Activated naive CD4-positive, alpha-beta T cell treated with anti-CD3 and anti-CD28 coated beads, Interleukin-2, amount 10 ng/mL, durations not matched to agents 7 days and 5 days (primary cell): ENCODE results near the gene VIT.

Experiments
- CTCF ChIA-PET: fragments of 350-600 bp; sonication (Branson Sonifier 250); formaldehyde crosslinking; loops from one replicate; lab custom pipeline; 2021; ENCODE audit warnings: antibody characterized with exemption; lab: Charles Lee
- DNase-seq: peaks from one replicate; pipeline ENCODE4 v3.0.0-alpha.2; 2020
- H3K27ac Mint-ChIP-seq: one replicate; pipeline ENCODE4 v1.8.0; 2021; ENCODE audit warnings: mild to moderate bottlenecking, moderate library complexity, mixed read lengths
- H3K27me3 Mint-ChIP-seq: one replicate; pipeline ENCODE4 v1.8.0; 2021; ENCODE audit warnings: mild to moderate bottlenecking, mixed read lengths
- H3K36me3 Mint-ChIP-seq: one replicate; pipeline ENCODE4 v1.8.0; 2021; ENCODE audit warnings: mixed read lengths
- H3K4me1 Mint-ChIP-seq: one replicate; pipeline ENCODE4 v1.8.0; 2021; ENCODE audit warnings: mixed read lengths
- H3K4me3 Mint-ChIP-seq: one replicate; pipeline ENCODE4 v1.8.0; 2021; ENCODE audit warnings: mild to moderate bottlenecking, moderate library complexity, mixed read lengths
- H3K9me3 Mint-ChIP-seq: one replicate; pipeline ENCODE4 v1.8.0; 2021; ENCODE audit warnings: mixed read lengths

The VIT gene

GRCh38 chr2:36779462-36779861 lies 83.0 kb downstream of the VIT start:
- Mint-ChIP-seq H3K27ac (no peak overlapping the region), H3K9me3 (no peaks in the 10 kb centered on the region), H3K4me3 (no peak overlapping the region), H3K4me1 (no peaks in the 10 kb centered on the region), H3K36me3 (no peaks in the 10 kb centered on the region), H3K27me3 (peaks cover 22% of the 10 kb centered on the region)
- CTCF ChIA-PET = interaction anchor here (0.6 to 2.7 kb wide), 7 partner anchors 9 to 1495 kb away, joined by 3 to 15 read pairs (median 4); no protein-coding TSS in a partner anchor
- DNase-seq = no peak

- Mint-ChIP-seq H3K27ac (no peak overlapping the region), H3K4me1 (no peaks in the 10 kb centered on the region), H3K9me3 (no peaks in the 10 kb centered on the region), H3K27me3 (peaks cover 22% of the 10 kb centered on the region), H3K4me3 (no peak overlapping the region), H3K36me3 (no peaks in the 10 kb centered on the region)
- CTCF ChIA-PET = interaction anchor here (0.7 to 2.7 kb wide), 7 partner anchors 8 to 297 kb away, joined by 3 to 15 read pairs (median 4); no protein-coding TSS in a partner anchor
- no peak for DNase-seq
These were observed 83.8 kb downstream of the VIT start for GRCh38 chr2:36780231-36780839.

- no peaks in the 10 kb centered on the region for H3K36me3 Mint-ChIP-seq
- H3K27ac Mint-ChIP-seq = no peak overlapping the region
- H3K4me1 Mint-ChIP-seq = no peaks in the 10 kb centered on the region
- H3K27me3 Mint-ChIP-seq = peaks cover 23% of the 10 kb centered on the region
- no peak for DNase-seq
- H3K4me3 Mint-ChIP-seq = no peak overlapping the region
- no peaks in the 10 kb centered on the region for H3K9me3 Mint-ChIP-seq
- CTCF ChIA-PET = interaction anchor here (0.9 to 1.2 kb wide), 3 partner anchors 11 to 137 kb away, joined by 3 read pairs; no protein-coding TSS in a partner anchor
These were observed 85.6 kb downstream of the VIT start for GRCh38 chr2:36781907-36782720.

- DNase-seq = no peak
- Mint-ChIP-seq H3K36me3 (no peaks in the 10 kb centered on the region), H3K9me3 (no peaks in the 10 kb centered on the region), H3K27ac (no peak overlapping the region), H3K27me3 (peaks cover 23% of the 10 kb centered on the region), H3K4me1 (no peaks in the 10 kb centered on the region), H3K4me3 (no peak overlapping the region)
- CTCF ChIA-PET = interaction anchor here (1.0 kb wide), 1 partner anchor 9 kb away, joined by 3 read pairs; no protein-coding TSS in a partner anchor
These were observed 86.7 kb downstream of the VIT start for GRCh38 chr2:36783246-36783645.

GRCh38 chr2:36785179-36785795 lies 88.8 kb downstream of the VIT start:
- Mint-ChIP-seq H3K36me3 (no peaks in the 10 kb centered on the region), H3K27ac (no peak overlapping the region), H3K27me3 (peaks cover 33% of the 10 kb centered on the region), H3K4me1 (peaks cover 2% of the 10 kb centered on the region), H3K9me3 (no peaks in the 10 kb centered on the region), H3K4me3 (no peak overlapping the region)
- CTCF ChIA-PET = interaction anchor here (0.6 to 2.0 kb wide), 20 partner anchors 7 to 500 kb away, joined by 3 to 8 read pairs (median 3); partner anchors contain the start of gene CRIM1
- DNase-seq = peak; percentile 73

- H3K4me1 Mint-ChIP-seq = peaks cover 2% of the 10 kb centered on the region
- H3K27ac Mint-ChIP-seq = no peak overlapping the region
- no peaks in the 10 kb centered on the region for H3K36me3 Mint-ChIP-seq
- CTCF ChIA-PET = interaction anchor here (0.7 to 1.5 kb wide), 2 partner anchors 10 kb away, joined by 3 to 4 read pairs; no protein-coding TSS in a partner anchor
- H3K27me3 Mint-ChIP-seq = peaks cover 40% of the 10 kb centered on the region
- H3K9me3 Mint-ChIP-seq = no peaks in the 10 kb centered on the region
- H3K4me3 Mint-ChIP-seq = no peak overlapping the region
- DNase-seq = no peak
These were observed 92.8 kb downstream of the VIT start for GRCh38 chr2:36789181-36789804.

- Mint-ChIP-seq H3K4me3 (no peak overlapping the region), H3K27me3 (peaks cover 45% of the 10 kb centered on the region), H3K9me3 (no peaks in the 10 kb centered on the region), H3K27ac (no peak overlapping the region), H3K4me1 (peaks cover 2% of the 10 kb centered on the region), H3K36me3 (no peaks in the 10 kb centered on the region)
- CTCF ChIA-PET = interaction anchor here (1.0 to 1.4 kb wide), 3 partner anchors 8 to 14 kb away, joined by 3 to 5 read pairs (median 3); no protein-coding TSS in a partner anchor
- no peak for DNase-seq
These were observed 96.4 kb downstream of the VIT start for GRCh38 chr2:36792951-36793350.

- Mint-ChIP-seq H3K36me3 (no peaks in the 10 kb centered on the region), H3K27ac (no peak overlapping the region), H3K4me1 (no peaks in the 10 kb centered on the region), H3K9me3 (no peaks in the 10 kb centered on the region), H3K4me3 (no peak overlapping the region), H3K27me3 (peaks cover 31% of the 10 kb centered on the region)
- CTCF ChIA-PET = interaction anchor here (0.7 to 1.3 kb wide), 2 partner anchors 12 kb away, joined by 3 to 5 read pairs; no protein-coding TSS in a partner anchor
- no peak for DNase-seq
These were observed 101.0 kb downstream of the VIT start for GRCh38 chr2:36797324-36798070.

- Mint-ChIP-seq H3K27me3 (peaks cover 29% of the 10 kb centered on the region), H3K4me1 (no peaks in the 10 kb centered on the region), H3K9me3 (no peaks in the 10 kb centered on the region), H3K27ac (no peak overlapping the region), H3K4me3 (no peak overlapping the region), H3K36me3 (no peaks in the 10 kb centered on the region)
- no peak for DNase-seq
- CTCF ChIA-PET = interaction anchor here (0.9 to 1.3 kb wide), 2 partner anchors 13 to 18 kb away, joined by 3 to 5 read pairs; no protein-coding TSS in a partner anchor
These were observed 102.2 kb downstream of the VIT start for GRCh38 chr2:36798724-36799123.

GRCh38 chr2:36800381-36800780 lies 103.9 kb downstream of the VIT start:
- Mint-ChIP-seq H3K4me3 (no peak overlapping the region), H3K9me3 (no peaks in the 10 kb centered on the region), H3K4me1 (no peaks in the 10 kb centered on the region), H3K36me3 (no peaks in the 10 kb centered on the region), H3K27ac (no peak overlapping the region), H3K27me3 (peaks cover 28% of the 10 kb centered on the region)
- DNase-seq = no peak
- CTCF ChIA-PET = no interaction called here

- Mint-ChIP-seq H3K27me3 (peaks cover 29% of the 10 kb centered on the region), H3K9me3 (no peaks in the 10 kb centered on the region), H3K4me3 (no peak overlapping the region), H3K36me3 (no peaks in the 10 kb centered on the region), H3K27ac (no peak overlapping the region), H3K4me1 (no peaks in the 10 kb centered on the region)
- no peak for DNase-seq
- CTCF ChIA-PET = interaction anchor here (0.6 to 0.7 kb wide), 2 partner anchors 28 to 621 kb away, joined by 3 read pairs; no protein-coding TSS in a partner anchor
These were observed 104.6 kb downstream of the VIT start for GRCh38 chr2:36801088-36801487.

GRCh38 chr2:36802952-36803351 lies 106.4 kb downstream of the VIT start:
- no peak overlapping the region for H3K27ac Mint-ChIP-seq
- H3K4me1 Mint-ChIP-seq = no peaks in the 10 kb centered on the region
- CTCF ChIA-PET = interaction anchor here (1.0 to 1.7 kb wide), 3 partner anchors 17 to 304 kb away, joined by 3 to 6 read pairs (median 3); no protein-coding TSS in a partner anchor

More at GRCh38 chr2:36802952-36803351, 106.4 kb downstream of the VIT start:
- DNase-seq = no peak
- H3K27me3 Mint-ChIP-seq = peaks cover 23% of the 10 kb centered on the region
- no peak overlapping the region for H3K4me3 Mint-ChIP-seq
- no peaks in the 10 kb centered on the region for H3K9me3 Mint-ChIP-seq
- no peaks in the 10 kb centered on the region for H3K36me3 Mint-ChIP-seq
